ENCODE measurements around the gene CDC42EP2.

- TF ChIP-seq CTCF (IDR thresholded peaks at IDR 0.05; ENCODE audit: insufficient read depth, low read length, poor library complexity, severe bottlenecking): no peak
- no peak for TF ChIP-seq EZH2phosphoT487 (conservative IDR thresholded peaks at IDR 0.05; ENCODE audit: low read length)
Observed at GRCh38 chr11:65353900-65354264, 39.2 kb downstream of the CDC42EP2 start.
